VCaP (cell line): ENCODE results near the gene DOK6.

ENCODE experiments used
- H3K27ac ChIP-seq: fragments of 450-650 bp; 2 replicates; pipeline ENCODE4 v1.5.1; 2017
- TF ChIP-seq, protein P1 (sequence below): fragments of 450-650 bp; conservative IDR thresholded peaks from 2 replicates; pipeline ENCODE4 v1.5.1; 2017; ENCODE audit warnings: mild to moderate bottlenecking, moderate library complexity

DOK6 gene

GRCh38 chr18:69635482-69635881, 234.8 kb downstream of the DOK6 start:
- no peak overlapping the region for H3K27ac ChIP-seq
- TF ChIP-seq, protein P1, sequence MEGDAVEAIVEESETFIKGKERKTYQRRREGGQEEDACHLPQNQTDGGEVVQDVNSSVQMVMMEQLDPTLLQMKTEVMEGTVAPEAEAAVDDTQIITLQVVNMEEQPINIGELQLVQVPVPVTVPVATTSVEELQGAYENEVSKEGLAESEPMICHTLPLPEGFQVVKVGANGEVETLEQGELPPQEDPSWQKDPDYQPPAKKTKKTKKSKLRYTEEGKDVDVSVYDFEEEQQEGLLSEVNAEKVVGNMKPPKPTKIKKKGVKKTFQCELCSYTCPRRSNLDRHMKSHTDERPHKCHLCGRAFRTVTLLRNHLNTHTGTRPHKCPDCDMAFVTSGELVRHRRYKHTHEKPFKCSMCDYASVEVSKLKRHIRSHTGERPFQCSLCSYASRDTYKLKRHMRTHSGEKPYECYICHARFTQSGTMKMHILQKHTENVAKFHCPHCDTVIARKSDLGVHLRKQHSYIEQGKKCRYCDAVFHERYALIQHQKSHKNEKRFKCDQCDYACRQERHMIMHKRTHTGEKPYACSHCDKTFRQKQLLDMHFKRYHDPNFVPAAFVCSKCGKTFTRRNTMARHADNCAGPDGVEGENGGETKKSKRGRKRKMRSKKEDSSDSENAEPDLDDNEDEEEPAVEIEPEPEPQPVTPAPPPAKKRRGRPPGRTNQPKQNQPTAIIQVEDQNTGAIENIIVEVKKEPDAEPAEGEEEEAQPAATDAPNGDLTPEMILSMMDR, result no peak

DNA sequence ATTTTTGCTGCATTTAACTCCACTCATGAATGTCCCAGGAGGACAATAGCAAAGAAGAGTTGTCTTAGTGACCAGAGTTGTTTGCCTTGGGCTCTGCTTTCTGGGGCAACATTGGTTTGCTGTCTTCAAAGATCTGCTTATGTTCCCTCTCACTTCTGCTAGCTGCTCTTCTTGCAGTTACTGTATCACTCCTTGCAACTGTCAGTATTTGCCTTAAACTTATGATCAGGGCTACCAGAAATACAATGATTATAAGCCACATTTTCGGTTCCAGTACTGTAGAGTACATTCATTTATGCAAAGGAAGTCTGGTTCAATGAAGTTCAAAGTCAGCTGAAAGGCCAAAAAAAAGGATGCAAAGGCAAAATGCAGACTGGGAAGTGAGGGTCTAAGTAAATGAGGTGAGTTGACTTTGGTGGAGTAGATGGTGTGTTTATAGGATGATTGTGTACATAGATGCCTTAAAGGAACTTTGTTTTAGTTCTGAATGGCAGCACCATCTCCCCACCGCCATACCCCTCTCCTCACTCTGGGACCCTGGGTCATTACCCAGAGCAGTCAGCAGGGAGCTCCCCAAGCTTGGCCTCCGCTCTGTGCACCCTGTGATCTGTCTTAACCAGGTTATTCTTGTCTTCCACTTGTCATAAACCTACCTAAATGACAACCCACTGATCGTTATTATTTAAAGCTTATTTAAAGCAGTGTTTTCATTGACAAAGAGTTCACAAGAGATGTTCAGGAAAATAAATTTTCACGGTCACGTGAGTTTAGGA, 236.0 kb downstream of the DOK6 start:
- H3K27ac ChIP-seq, result no peak overlapping the region
- TF ChIP-seq, protein P1, result no peak

- no peak overlapping the region for H3K27ac ChIP-seq
- TF ChIP-seq, protein P1, result no peak
Observed at GRCh38 chr18:69638056-69638455, 237.4 kb downstream of the DOK6 start.

DNA sequence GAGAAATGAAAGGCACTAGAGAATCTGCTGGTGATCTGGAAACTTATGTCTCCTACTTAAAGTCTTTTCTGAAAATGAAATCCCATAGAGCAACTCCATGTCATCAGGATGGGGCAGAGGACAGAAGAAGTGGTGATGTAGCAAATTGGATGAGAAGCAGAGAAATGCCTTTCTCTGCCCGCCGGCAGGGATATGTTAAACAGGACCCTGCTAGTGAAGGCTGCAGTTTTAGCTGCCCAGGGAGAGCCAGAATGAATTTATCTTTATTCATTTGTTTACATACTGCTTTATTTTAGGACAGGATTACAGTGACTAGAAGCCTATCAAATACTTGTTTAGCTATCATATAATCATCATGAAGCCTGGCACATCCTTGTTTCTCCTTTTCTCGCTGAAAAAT, 247.0 kb downstream of the DOK6 start:
- H3K27ac ChIP-seq, result no peak overlapping the region
- TF ChIP-seq, protein P1, result no peak

GRCh38 chr18:69648486-69648885, 247.8 kb downstream of the DOK6 start:
- H3K27ac ChIP-seq, result no peak overlapping the region
- TF ChIP-seq, protein P1, result no peak

DNA sequence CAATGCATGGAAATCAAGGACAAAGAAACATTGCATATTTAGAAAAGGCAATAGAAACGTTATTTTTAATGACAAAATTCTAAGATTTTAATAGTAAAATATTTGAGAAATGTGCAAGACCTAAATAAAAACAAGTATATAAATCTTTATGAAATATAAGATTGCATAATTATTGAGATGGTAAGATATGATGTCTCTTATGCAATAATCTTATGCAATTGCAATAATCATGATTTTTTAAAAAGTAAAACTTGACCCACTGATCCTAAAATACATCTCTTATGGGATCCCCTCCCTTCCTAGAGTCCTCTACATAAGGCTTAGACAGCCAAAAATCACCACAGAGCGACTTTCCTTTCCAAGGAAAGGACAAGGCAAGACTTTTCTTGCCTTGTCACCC, 249.0 kb downstream of the DOK6 start:
- TF ChIP-seq, protein P1, result no peak
- no peak overlapping the region for H3K27ac ChIP-seq

DNA sequence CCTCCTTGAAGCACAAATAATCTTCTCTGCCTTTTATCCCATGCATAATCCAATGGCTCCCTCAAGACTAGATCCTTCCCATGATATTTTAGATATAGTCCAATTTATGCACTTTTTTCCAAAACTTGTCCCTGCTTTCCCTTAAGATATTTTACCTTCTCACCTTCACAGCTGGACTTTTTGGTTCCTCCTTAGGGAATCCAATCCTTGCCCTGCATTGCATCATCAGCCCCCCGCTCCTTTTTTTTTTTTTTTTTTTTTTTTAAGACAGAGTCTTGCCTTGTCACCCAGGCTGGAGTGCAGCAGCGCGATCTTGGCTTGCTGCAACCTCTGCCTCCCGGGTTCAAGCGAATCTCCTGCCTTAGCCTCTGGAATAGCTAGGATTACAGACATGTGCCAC, 250.6 kb downstream of the DOK6 start:
- no peak overlapping the region for H3K27ac ChIP-seq
- TF ChIP-seq, protein P1, result no peak
